ENCODE data around the gene SYT13.

DNA sequence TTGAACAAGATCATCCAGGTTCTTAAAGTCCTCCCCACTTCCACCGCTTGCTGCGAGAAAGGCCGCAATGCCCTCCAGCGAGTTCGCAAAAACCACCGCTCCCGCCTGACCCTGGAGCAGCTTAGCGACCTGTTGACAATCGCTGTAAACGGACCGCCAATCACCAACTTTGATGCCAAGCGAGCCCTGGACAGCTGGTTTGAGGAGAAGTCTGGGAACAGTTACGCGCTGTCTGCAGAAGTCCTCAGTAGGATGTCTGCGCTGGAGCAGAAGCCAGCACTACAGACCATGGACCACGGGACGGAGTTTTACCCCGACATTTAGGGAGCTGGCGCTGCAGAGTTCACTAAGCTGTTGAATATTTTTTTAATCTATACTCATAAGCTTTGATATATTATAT, 58.3 kb downstream of the SYT13 start:
- TF ChIP-seq, protein P1, sequence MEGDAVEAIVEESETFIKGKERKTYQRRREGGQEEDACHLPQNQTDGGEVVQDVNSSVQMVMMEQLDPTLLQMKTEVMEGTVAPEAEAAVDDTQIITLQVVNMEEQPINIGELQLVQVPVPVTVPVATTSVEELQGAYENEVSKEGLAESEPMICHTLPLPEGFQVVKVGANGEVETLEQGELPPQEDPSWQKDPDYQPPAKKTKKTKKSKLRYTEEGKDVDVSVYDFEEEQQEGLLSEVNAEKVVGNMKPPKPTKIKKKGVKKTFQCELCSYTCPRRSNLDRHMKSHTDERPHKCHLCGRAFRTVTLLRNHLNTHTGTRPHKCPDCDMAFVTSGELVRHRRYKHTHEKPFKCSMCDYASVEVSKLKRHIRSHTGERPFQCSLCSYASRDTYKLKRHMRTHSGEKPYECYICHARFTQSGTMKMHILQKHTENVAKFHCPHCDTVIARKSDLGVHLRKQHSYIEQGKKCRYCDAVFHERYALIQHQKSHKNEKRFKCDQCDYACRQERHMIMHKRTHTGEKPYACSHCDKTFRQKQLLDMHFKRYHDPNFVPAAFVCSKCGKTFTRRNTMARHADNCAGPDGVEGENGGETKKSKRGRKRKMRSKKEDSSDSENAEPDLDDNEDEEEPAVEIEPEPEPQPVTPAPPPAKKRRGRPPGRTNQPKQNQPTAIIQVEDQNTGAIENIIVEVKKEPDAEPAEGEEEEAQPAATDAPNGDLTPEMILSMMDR (conservative IDR thresholded peaks at IDR 0.05): no peak
- TF ChIP-seq ZFX (IDR thresholded peaks at IDR 0.05): no peak
